ENCODE results near the gene RNF187. TPM values are rescaled to one million over a fixed set of nuclear protein-coding genes. Genes with fewer than 3 reads are reported as not detected.

Gene RNF187
- total RNA-seq, 1 experiment from 2014 or later: 137 TPM

DNA sequence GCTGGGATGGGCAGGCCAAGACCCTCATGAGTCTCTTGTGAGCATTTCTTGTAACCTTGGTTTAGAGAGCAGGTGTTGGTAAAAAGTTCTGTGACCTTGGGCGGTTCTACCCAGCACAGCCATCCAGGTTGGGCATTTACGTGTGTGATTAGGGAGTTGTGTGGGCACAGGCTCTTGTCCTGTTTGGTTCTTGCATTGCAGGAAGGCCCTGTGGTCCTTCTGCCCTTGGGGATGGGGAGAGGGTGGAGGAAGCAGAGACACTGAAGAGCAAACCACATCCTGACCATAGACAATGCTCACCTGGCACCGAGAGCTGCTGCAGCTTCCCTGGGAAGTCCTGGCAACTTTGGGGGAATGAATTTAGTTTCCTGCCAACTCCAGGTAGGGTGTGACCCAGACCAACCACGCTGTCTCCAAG, 25.6 kb downstream of the RNF187 start:
- DNase-seq (ENCODE audit: low read depth, low spot score): no peak
- ChIA-PET CTCF (no interaction called here), POLR2A (no interaction called here), RAD21 (ENCODE audit: low non-redundant PET in 1 of 2, low total read pairs in 2 of 2, uncharacterized antibody in 2 of 2, unreplicated experiment in 2 of 2) (no interaction called here)
- intact Hi-C loops (cut with micrococcal nuclease): no loop called here
- Histone ChIP-seq H3K4me3 (replicated peaks in 1 of 2; ENCODE audit: low read depth in 1 of 2, low read length in 2 of 2) (no peak overlapping the region), H3K9me2 (ENCODE audit: insufficient read depth) (no peaks in the 10 kb centered on the region), H3K27me3 (ENCODE audit: insufficient read depth, low read length) (peaks cover 18% of the 10 kb centered on the region), H3K4me2 (ENCODE audit: low read length) (no peak overlapping the region), H4K20me1 (ENCODE audit: insufficient read depth) (no peaks in the 10 kb centered on the region), H3K9ac (ENCODE audit: low read length) (no peak overlapping the region), H3K4me1 (ENCODE audit: control insufficient read depth in 1 of 2, insufficient read depth in 2 of 2, low read length in 2 of 2) (no peaks in the 10 kb centered on the region), H3K79me2 (ENCODE audit: insufficient read depth, low read length) (no peaks in the 10 kb centered on the region), H3K36me3 (ENCODE audit: control insufficient read depth in 1 of 2, insufficient read depth in 2 of 2, low read length in 2 of 2) (no peaks in the 10 kb centered on the region), H3K9me3 (ENCODE audit: control insufficient read depth in 1 of 2, insufficient read depth in 1 of 2, low read depth in 1 of 2, low read length in 2 of 2) (no peaks in the 10 kb centered on the region), H3K27ac (ENCODE audit: low read depth, low read length) (no peak overlapping the region), H2AFZ (ENCODE audit: low read depth, low read length, poor library complexity, severe bottlenecking) (no peak overlapping the region)
- TF ChIP-seq EGR1 (IDR thresholded peaks at IDR 0.05; ENCODE audit: low read depth) (no peak), SP1 (IDR thresholded peaks at IDR 0.05; ENCODE audit: low read depth) (no peak), TCF7L2 (IDR thresholded peaks at IDR 0.05; ENCODE audit: borderline replicate concordance, extremely low read depth, insufficient read depth, insufficient read length) (no peak), SRF (IDR thresholded peaks at IDR 0.05; ENCODE audit: low read depth) (no peak), ZNF274 (IDR thresholded peaks at IDR 0.05; ENCODE audit: low read depth, low read length) (no peak), POLR2AphosphoS5 (IDR thresholded peaks at IDR 0.05; ENCODE audit: low read depth, low read length) (no peak), EZH2 (IDR thresholded peaks at IDR 0.05) (no peak), CBX3 (IDR thresholded peaks at IDR 0.05; ENCODE audit: low read depth) (no peak), RAD21 (IDR thresholded peaks at IDR 0.05; ENCODE audit: low read depth) (no peak), YY1 (IDR thresholded peaks at IDR 0.05; ENCODE audit: extremely low read depth, insufficient replicate concordance, low read depth, low read length) (no peak), POLR2A (IDR thresholded peaks at IDR 0.05; ENCODE audit: borderline replicate concordance, extremely low read depth, insufficient read depth, insufficient read length) (no peak), ZFX (IDR thresholded peaks at IDR 0.05) (no peak), SIN3A (IDR thresholded peaks at IDR 0.05; ENCODE audit: low read depth) (no peak), EZH2phosphoT487 (IDR thresholded peaks at IDR 0.05; ENCODE audit: borderline replicate concordance) (no peak)
- TF ChIP-seq, protein P1, sequence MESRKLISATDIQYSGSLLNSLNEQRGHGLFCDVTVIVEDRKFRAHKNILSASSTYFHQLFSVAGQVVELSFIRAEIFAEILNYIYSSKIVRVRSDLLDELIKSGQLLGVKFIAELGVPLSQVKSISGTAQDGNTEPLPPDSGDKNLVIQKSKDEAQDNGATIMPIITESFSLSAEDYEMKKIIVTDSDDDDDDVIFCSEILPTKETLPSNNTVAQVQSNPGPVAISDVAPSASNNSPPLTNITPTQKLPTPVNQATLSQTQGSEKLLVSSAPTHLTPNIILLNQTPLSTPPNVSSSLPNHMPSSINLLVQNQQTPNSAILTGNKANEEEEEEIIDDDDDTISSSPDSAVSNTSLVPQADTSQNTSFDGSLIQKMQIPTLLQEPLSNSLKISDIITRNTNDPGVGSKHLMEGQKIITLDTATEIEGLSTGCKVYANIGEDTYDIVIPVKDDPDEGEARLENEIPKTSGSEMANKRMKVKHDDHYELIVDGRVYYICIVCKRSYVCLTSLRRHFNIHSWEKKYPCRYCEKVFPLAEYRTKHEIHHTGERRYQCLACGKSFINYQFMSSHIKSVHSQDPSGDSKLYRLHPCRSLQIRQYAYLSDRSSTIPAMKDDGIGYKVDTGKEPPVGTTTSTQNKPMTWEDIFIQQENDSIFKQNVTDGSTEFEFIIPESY (IDR thresholded peaks at IDR 0.05; ENCODE audit: extremely low read depth, insufficient replicate concordance, low read length): no peak
- TF ChIP-seq, protein P2, sequence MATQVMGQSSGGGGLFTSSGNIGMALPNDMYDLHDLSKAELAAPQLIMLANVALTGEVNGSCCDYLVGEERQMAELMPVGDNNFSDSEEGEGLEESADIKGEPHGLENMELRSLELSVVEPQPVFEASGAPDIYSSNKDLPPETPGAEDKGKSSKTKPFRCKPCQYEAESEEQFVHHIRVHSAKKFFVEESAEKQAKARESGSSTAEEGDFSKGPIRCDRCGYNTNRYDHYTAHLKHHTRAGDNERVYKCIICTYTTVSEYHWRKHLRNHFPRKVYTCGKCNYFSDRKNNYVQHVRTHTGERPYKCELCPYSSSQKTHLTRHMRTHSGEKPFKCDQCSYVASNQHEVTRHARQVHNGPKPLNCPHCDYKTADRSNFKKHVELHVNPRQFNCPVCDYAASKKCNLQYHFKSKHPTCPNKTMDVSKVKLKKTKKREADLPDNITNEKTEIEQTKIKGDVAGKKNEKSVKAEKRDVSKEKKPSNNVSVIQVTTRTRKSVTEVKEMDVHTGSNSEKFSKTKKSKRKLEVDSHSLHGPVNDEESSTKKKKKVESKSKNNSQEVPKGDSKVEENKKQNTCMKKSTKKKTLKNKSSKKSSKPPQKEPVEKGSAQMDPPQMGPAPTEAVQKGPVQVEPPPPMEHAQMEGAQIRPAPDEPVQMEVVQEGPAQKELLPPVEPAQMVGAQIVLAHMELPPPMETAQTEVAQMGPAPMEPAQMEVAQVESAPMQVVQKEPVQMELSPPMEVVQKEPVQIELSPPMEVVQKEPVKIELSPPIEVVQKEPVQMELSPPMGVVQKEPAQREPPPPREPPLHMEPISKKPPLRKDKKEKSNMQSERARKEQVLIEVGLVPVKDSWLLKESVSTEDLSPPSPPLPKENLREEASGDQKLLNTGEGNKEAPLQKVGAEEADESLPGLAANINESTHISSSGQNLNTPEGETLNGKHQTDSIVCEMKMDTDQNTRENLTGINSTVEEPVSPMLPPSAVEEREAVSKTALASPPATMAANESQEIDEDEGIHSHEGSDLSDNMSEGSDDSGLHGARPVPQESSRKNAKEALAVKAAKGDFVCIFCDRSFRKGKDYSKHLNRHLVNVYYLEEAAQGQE (IDR thresholded peaks at IDR 0.05; ENCODE audit: low read depth): no peak
- TF ChIP-seq, protein P3, sequence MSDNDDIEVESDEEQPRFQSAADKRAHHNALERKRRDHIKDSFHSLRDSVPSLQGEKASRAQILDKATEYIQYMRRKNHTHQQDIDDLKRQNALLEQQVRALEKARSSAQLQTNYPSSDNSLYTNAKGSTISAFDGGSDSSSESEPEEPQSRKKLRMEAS (IDR thresholded peaks at IDR 0.05): no peak
- no TSS peak for BruUV-seq (replicated peaks)
- no peak for ATAC-seq

All from HCT116 (cell line).